SU-DHL-6 (cell line): ENCODE data around the gene KCNMB2.

Source experiments
- CTCF ChIP-seq: fragments of 200-600 bp; sonication (generic); IDR thresholded peaks from one replicate; pipeline ENCODE4 v1.5.1; 2017; ENCODE audit warnings: antibody characterized with exemption, mild to moderate bottlenecking, low read length, moderate library complexity; ENCODE audit not compliant: insufficient read depth, poor library complexity, severe bottlenecking
- EZH2phosphoT487 ChIP-seq: fragments of 200-600 bp; sonication (generic), shearing (Covaris generic); conservative IDR thresholded peaks from 2 replicates; pipeline ENCODE4 v1.6.1; 2018; ENCODE audit warnings: mild to moderate bottlenecking, antibody characterized with exemption, low read length, moderate library complexity, mixed read lengths

GRCh38 chr3:178624276-178624675 is 88.0 kb downstream of the KCNMB2 start:
- TF ChIP-seq CTCF (no peak), EZH2phosphoT487 (no peak)
